ENCODE results near the gene SORL1. TPM values are rescaled to one million over a fixed set of nuclear protein-coding genes. Genes with fewer than 3 reads are reported as not detected.

The SORL1 gene
- total RNA-seq, 1 donor from 2014 or later, result 38.3 TPM

- Histone ChIP-seq H3K4me3 (no peak overlapping the region), H3K9me3 (no peaks in the 10 kb centered on the region), H3K27me3 (no peaks in the 10 kb centered on the region), H3K27ac (no peak overlapping the region), H3K36me3 (peaks cover 0 to 4% of the 10 kb centered on the region in 2 donors), H3K4me1 (peaks cover 23% of the 10 kb centered on the region)
- intact Hi-C loops (cut with DNase I), result no loop called here
- DNase-seq (ENCODE audit: extremely low spot score in 2 of 2), result no peak
- no peak for TF ChIP-seq POLR2A (IDR thresholded peaks at IDR 0.05)
- TF ChIP-seq CTCF (IDR thresholded peaks at IDR 0.05), result no peak
- TF ChIP-seq POLR2AphosphoS5 (IDR thresholded peaks at IDR 0.05; ENCODE audit: insufficient read depth in 1 of 2, low read depth in 1 of 2), result no peak
These were observed 120.5 kb downstream of the SORL1 start for GRCh38 chr11:121572571-121573059.

- TF ChIP-seq POLR2A (IDR thresholded peaks at IDR 0.05) (no peak), POLR2AphosphoS5 (IDR thresholded peaks at IDR 0.05; ENCODE audit: insufficient read depth in 1 of 2, low read depth in 1 of 2) (no peak), CTCF (IDR thresholded peaks at IDR 0.05) (no peak)
- no peaks in the 10 kb centered on the region for H3K9me3 ChIP-seq
- intact Hi-C loops (cut with DNase I), result no loop called here
- H3K36me3 ChIP-seq, result peaks cover 0 to 4% of the 10 kb centered on the region in 2 donors
- H3K27me3 ChIP-seq, result no peaks in the 10 kb centered on the region
- DNase-seq (ENCODE audit: extremely low spot score in 2 of 2), result no peak
- no peak overlapping the region for H3K4me3 ChIP-seq
- no peak overlapping the region for H3K27ac ChIP-seq
- peaks cover 43% of the 10 kb centered on the region for H3K4me1 ChIP-seq
These were observed 122.7 kb downstream of the SORL1 start for GRCh38 chr11:121574801-121575200.

GRCh38 chr11:121575250-121575962 is 123.3 kb downstream of the SORL1 start:
- H3K4me3 ChIP-seq, result no peak overlapping the region
- no peaks in the 10 kb centered on the region for H3K27me3 ChIP-seq
- peak overlapping the region; percentile 15 for H3K27ac ChIP-seq
- H3K9me3 ChIP-seq, result no peaks in the 10 kb centered on the region
- intact Hi-C loops (cut with DNase I), result no loop called here
- TF ChIP-seq POLR2A (IDR thresholded peaks at IDR 0.05), result no peak
- peak; percentile 52 to 96 for TF ChIP-seq POLR2AphosphoS5 (IDR thresholded peaks at IDR 0.05; ENCODE audit: insufficient read depth in 1 of 2, low read depth in 1 of 2)
- TF ChIP-seq CTCF (IDR thresholded peaks at IDR 0.05), result no peak
- DNase-seq (ENCODE audit: extremely low spot score in 2 of 2), result peak in 1 of 2 donors; percentile 99
- H3K4me1 ChIP-seq, result peaks cover 43% of the 10 kb centered on the region
- H3K36me3 ChIP-seq, result no peaks in the 10 kb centered on the region

GRCh38 chr11:121575963-121576290 is 123.8 kb downstream of the SORL1 start:
- Histone ChIP-seq H3K9me3 (no peaks in the 10 kb centered on the region), H3K27ac (peak overlapping the region; percentile 15), H3K4me3 (no peak overlapping the region), H3K27me3 (no peaks in the 10 kb centered on the region), H3K36me3 (no peaks in the 10 kb centered on the region), H3K4me1 (peaks cover 43% of the 10 kb centered on the region)
- intact Hi-C loops (cut with DNase I), result no loop called here
- DNase-seq (ENCODE audit: extremely low spot score in 2 of 2), result peak in 1 of 2 donors; percentile 65
- no peak for TF ChIP-seq POLR2AphosphoS5 (IDR thresholded peaks at IDR 0.05; ENCODE audit: insufficient read depth in 1 of 2, low read depth in 1 of 2)

GRCh38 chr11:121576531-121576930 is 124.4 kb downstream of the SORL1 start:
- no peaks in the 10 kb centered on the region for H3K27me3 ChIP-seq
- intact Hi-C loops (cut with DNase I), result no loop called here
- TF ChIP-seq POLR2AphosphoS5 (IDR thresholded peaks at IDR 0.05; ENCODE audit: insufficient read depth in 1 of 2, low read depth in 1 of 2), result no peak
- no peak for TF ChIP-seq CTCF (IDR thresholded peaks at IDR 0.05)
- no peak for TF ChIP-seq POLR2A (IDR thresholded peaks at IDR 0.05)
- H3K9me3 ChIP-seq, result no peaks in the 10 kb centered on the region
- DNase-seq (ENCODE audit: extremely low spot score in 2 of 2), result peak in 1 of 2 donors; percentile 88
- peaks cover 43% of the 10 kb centered on the region for H3K4me1 ChIP-seq
- no peak overlapping the region for H3K4me3 ChIP-seq
- no peaks in the 10 kb centered on the region for H3K36me3 ChIP-seq
- peak overlapping the region; percentile 15 for H3K27ac ChIP-seq
